ENCODE results near the gene NFATC2.

The NFATC2 gene

DNA sequence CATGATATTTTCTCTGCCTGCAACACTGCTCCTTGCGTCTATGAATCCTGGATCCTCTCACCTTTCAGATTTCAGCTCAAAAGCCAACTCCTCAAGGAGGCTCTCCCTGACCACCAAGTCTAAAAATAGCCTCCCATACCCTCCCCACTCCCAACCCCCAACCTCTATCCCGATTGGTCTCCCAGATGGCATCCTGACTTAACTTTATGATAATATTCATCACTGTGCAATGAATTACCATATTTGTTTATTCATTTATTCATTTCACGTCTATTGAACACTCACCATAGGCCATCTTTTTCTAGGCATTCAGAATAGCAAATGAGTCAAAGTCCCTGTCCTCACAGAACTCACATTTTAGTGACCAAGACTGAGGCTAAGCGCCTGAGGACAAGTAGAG is 42.6 kb upstream of the NFATC2 start:
- no peaks in the 10 kb centered on the region for H3K36me3 ChIP-seq
- no peak overlapping the region for H3K27ac ChIP-seq
- H3K9me3 ChIP-seq, result no peaks in the 10 kb centered on the region
- no peak overlapping the region for H3K4me3 ChIP-seq
- no peaks in the 10 kb centered on the region for H3K27me3 ChIP-seq
- no peak for DNase-seq
- H3K4me1 ChIP-seq, result no peaks in the 10 kb centered on the region
- TF ChIP-seq, protein P1, sequence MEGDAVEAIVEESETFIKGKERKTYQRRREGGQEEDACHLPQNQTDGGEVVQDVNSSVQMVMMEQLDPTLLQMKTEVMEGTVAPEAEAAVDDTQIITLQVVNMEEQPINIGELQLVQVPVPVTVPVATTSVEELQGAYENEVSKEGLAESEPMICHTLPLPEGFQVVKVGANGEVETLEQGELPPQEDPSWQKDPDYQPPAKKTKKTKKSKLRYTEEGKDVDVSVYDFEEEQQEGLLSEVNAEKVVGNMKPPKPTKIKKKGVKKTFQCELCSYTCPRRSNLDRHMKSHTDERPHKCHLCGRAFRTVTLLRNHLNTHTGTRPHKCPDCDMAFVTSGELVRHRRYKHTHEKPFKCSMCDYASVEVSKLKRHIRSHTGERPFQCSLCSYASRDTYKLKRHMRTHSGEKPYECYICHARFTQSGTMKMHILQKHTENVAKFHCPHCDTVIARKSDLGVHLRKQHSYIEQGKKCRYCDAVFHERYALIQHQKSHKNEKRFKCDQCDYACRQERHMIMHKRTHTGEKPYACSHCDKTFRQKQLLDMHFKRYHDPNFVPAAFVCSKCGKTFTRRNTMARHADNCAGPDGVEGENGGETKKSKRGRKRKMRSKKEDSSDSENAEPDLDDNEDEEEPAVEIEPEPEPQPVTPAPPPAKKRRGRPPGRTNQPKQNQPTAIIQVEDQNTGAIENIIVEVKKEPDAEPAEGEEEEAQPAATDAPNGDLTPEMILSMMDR (IDR thresholded peaks at IDR 0.05), result no peak
- intact Hi-C loops (cut with DNase I; ENCODE audit: low total_unique reads), result no loop called here

DNA sequence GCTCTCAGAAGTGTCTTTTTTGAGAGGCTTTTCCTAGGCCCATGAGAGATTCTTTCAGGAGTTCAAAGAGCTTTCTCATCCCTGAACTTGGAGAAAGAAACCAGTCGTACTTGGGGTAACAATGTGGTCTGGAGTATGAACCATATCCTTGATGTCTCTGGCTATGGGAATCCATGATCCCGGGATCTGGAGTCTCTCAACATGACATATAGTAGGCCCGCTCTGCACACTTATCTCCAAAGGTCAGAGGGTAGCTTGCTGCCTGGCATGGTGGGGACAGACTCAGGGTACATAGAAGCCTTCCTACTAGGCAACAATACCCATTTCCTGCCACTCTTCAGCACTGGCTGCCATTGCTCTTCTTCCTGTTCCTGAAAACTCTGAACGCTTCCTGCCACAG is 42.2 kb upstream of the NFATC2 start:
- intact Hi-C loops (cut with DNase I; ENCODE audit: low total_unique reads), result no loop called here
- H3K9me3 ChIP-seq, result no peaks in the 10 kb centered on the region
- no peaks in the 10 kb centered on the region for H3K27me3 ChIP-seq
- TF ChIP-seq, protein P1 (IDR thresholded peaks at IDR 0.05), result no peak
- DNase-seq, result no peak
- no peak overlapping the region for H3K27ac ChIP-seq
- H3K4me3 ChIP-seq, result no peak overlapping the region
- no peaks in the 10 kb centered on the region for H3K4me1 ChIP-seq
- H3K36me3 ChIP-seq, result no peaks in the 10 kb centered on the region

DNA sequence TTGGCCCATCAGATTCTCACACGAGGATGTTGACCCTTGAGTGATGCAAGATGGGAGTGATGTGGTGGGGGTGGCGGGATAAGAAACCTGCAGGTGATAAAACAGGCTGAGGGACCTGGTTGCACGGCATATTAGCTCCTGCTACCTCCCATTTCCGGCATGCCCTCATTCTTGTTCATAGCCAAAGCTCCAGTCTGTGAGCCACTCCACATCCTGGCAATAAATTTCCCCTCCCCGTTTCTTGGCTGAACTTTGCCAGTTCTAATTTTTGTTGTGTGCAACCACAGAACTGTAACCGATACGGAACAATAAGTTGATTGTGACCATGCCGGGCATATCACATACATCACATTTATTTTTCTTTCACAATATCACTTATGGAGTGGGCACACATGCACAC is 41.6 kb upstream of the NFATC2 start:
- no peak for DNase-seq
- H3K27me3 ChIP-seq, result no peaks in the 10 kb centered on the region
- no peak overlapping the region for H3K4me3 ChIP-seq
- no peaks in the 10 kb centered on the region for H3K9me3 ChIP-seq
- TF ChIP-seq, protein P1 (IDR thresholded peaks at IDR 0.05), result no peak
- no peaks in the 10 kb centered on the region for H3K4me1 ChIP-seq
- intact Hi-C loops (cut with DNase I; ENCODE audit: low total_unique reads), result no loop called here
- H3K36me3 ChIP-seq, result no peaks in the 10 kb centered on the region
- no peak overlapping the region for H3K27ac ChIP-seq

DNA sequence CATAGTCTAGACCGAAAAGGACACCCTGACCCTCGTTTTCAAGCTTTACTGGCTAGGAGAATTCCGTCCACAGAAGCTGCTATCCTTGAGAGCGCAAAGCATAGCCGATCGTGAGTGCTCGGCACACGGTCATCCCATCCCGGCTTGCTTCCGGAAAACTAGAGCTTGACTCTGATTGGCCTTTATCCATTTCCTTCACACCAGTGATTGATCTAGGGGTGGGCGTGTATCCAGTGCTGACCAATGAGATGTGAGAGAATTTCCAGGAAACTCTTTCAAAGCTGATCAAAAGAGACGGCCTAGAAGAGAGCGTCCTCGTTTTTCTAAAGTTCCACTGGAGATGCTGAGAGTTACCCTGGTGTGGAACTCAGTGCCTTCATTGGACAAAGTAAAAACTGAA is 41.0 kb upstream of the NFATC2 start:
- H3K4me3 ChIP-seq, result no peak overlapping the region
- H3K27me3 ChIP-seq, result no peaks in the 10 kb centered on the region
- intact Hi-C loops (cut with DNase I; ENCODE audit: low total_unique reads), result no loop called here
- H3K4me1 ChIP-seq, result no peaks in the 10 kb centered on the region
- no peaks in the 10 kb centered on the region for H3K9me3 ChIP-seq
- no peak for DNase-seq
- TF ChIP-seq, protein P1 (IDR thresholded peaks at IDR 0.05), result no peak
- no peak overlapping the region for H3K27ac ChIP-seq
- H3K36me3 ChIP-seq, result no peaks in the 10 kb centered on the region

DNA sequence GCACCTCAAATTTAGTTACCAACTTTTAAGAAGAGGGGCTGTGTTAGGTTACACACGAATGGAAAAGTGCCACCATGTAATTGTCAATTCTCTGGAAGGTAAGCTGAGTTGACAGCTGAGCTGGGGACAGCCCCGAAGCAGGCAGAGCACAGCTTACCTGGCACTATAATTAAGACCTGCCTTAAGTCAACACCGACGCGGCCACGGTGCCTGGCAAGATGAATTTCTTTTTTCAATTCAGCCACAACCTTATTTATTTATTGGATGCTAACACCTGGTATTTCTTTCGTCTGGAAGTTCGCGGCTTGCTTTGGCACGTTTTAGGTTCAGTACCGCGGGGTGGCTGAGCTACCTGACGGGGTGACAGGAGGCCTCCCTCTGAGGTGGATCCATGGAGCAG is 40.6 kb upstream of the NFATC2 start:
- no peak for DNase-seq
- Histone ChIP-seq H3K4me1 (no peaks in the 10 kb centered on the region), H3K27me3 (no peaks in the 10 kb centered on the region), H3K36me3 (no peaks in the 10 kb centered on the region), H3K27ac (no peak overlapping the region), H3K4me3 (no peak overlapping the region), H3K9me3 (no peaks in the 10 kb centered on the region)
- TF ChIP-seq, protein P1 (IDR thresholded peaks at IDR 0.05), result no peak
- intact Hi-C loops (cut with DNase I; ENCODE audit: low total_unique reads), result no loop called here

DNA sequence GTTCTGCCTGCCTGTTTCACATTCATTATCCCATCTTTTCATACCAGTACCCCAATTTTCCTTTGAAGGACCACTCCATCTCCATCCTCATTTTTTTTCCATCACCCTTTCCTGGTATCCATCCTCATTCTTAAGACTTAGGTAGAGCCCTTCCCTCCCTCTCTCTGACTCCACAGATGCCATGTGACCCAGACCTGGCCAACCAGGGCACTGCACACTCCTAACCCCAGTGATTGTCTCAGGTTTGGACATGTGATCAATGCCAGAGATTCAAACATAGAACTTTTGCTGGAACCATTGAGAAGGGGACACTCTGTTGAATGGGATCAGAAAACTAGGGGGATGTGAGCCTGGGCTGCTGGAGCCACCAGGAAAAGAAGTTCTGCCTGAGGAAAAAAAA is 39.1 kb upstream of the NFATC2 start:
- H3K9me3 ChIP-seq, result no peaks in the 10 kb centered on the region
- DNase-seq, result no peak
- no peaks in the 10 kb centered on the region for H3K4me1 ChIP-seq
- TF ChIP-seq, protein P1 (IDR thresholded peaks at IDR 0.05), result no peak
- H3K27me3 ChIP-seq, result no peaks in the 10 kb centered on the region
- intact Hi-C loops (cut with DNase I; ENCODE audit: low total_unique reads), result no loop called here
- H3K4me3 ChIP-seq, result no peak overlapping the region
- H3K27ac ChIP-seq, result no peak overlapping the region
- no peaks in the 10 kb centered on the region for H3K36me3 ChIP-seq
